GM19455 (cell line): ENCODE data around the gene ARMC8.

ENCODE experiments used
- ATAC-seq: cut with Tn5 transposase; IDR thresholded peaks from one replicate; pipeline ENCODE4 v1.9.1; 2021; ENCODE audit not compliant: unreplicated experiment

The ARMC8 gene

GRCh38 chr3:138199851-138200250 is 12.8 kb downstream of the ARMC8 start:
- no peak for ATAC-seq

GRCh38 chr3:138200424-138200823 is 13.3 kb downstream of the ARMC8 start:
- ATAC-seq = no peak

GRCh38 chr3:138202945-138203701 is 16.0 kb downstream of the ARMC8 start:
- ATAC-seq = no peak

GRCh38 chr3:138203938-138204337 is 16.8 kb downstream of the ARMC8 start:
- ATAC-seq = no peak

GRCh38 chr3:138205527-138205926 is 18.4 kb downstream of the ARMC8 start:
- no peak for ATAC-seq

GRCh38 chr3:138206196-138206595 is 19.1 kb downstream of the ARMC8 start:
- ATAC-seq = no peak

GRCh38 chr3:138210528-138210927 is 23.4 kb downstream of the ARMC8 start:
- ATAC-seq = no peak

GRCh38 chr3:138213398-138214085 is 26.4 kb downstream of the ARMC8 start:
- ATAC-seq = no peak

GRCh38 chr3:138219255-138219654 is 32.2 kb downstream of the ARMC8 start:
- ATAC-seq = no peak

- ATAC-seq = no peak
These were observed 33.1 kb downstream of the ARMC8 start for GRCh38 chr3:138220242-138220641.

- no peak for ATAC-seq
These were observed 33.7 kb downstream of the ARMC8 start for GRCh38 chr3:138220788-138221187.

- no peak for ATAC-seq
These were observed 35.2 kb downstream of the ARMC8 start for GRCh38 chr3:138222131-138222941.

- ATAC-seq = no peak
These were observed 35.8 kb downstream of the ARMC8 start for GRCh38 chr3:138222942-138223287.

GRCh38 chr3:138227650-138228049 is 40.5 kb downstream of the ARMC8 start:
- no peak for ATAC-seq

- no peak for ATAC-seq
These were observed 43.4 kb downstream of the ARMC8 start for GRCh38 chr3:138230525-138230924.

- ATAC-seq = no peak
These were observed 45.7 kb downstream of the ARMC8 start for GRCh38 chr3:138232705-138233364.

GRCh38 chr3:138234401-138235179 is 47.5 kb downstream of the ARMC8 start:
- no peak for ATAC-seq

- ATAC-seq = no peak
These were observed 51.6 kb downstream of the ARMC8 start for GRCh38 chr3:138238711-138239110.

- no peak for ATAC-seq
These were observed 54.0 kb downstream of the ARMC8 start for GRCh38 chr3:138241061-138241460.

- no peak for ATAC-seq
These were observed 54.6 kb downstream of the ARMC8 start for GRCh38 chr3:138241676-138242075.

GRCh38 chr3:138242466-138242865 is 55.4 kb downstream of the ARMC8 start:
- no peak for ATAC-seq
